ENCODE measurements around the gene F10.

DNA sequence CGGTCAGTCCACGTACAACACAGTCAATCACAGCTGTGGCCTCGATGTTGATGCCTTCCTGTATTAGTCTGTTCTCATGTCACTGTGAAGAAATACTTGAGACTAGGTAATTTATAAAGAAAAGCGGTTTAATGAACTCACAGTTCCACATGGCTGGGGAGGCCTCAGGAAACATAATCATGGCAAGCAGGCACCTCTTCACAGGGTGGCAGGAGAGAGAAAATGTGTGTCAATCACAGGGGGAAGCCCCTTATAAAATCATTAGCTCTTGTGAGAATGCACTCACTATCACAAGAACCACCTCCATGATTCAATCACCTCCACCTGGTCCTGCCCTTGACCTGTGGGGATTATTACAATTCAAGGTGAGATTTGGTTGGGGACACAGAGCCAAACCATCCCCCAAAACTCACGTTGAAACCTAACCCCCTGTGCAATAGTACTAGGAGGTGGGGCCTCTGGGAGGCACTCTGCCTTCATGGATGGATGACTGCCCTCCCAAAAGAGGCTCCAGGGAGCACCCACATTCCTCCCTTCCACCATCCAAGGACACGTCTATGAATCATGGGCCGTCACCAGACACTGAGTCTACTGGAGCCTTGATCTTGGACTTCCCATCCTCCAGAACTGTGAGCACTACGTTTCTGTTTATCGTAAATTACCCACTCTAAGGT, 33.5 kb downstream of the F10 start:
- TF ChIP-seq, protein P1, sequence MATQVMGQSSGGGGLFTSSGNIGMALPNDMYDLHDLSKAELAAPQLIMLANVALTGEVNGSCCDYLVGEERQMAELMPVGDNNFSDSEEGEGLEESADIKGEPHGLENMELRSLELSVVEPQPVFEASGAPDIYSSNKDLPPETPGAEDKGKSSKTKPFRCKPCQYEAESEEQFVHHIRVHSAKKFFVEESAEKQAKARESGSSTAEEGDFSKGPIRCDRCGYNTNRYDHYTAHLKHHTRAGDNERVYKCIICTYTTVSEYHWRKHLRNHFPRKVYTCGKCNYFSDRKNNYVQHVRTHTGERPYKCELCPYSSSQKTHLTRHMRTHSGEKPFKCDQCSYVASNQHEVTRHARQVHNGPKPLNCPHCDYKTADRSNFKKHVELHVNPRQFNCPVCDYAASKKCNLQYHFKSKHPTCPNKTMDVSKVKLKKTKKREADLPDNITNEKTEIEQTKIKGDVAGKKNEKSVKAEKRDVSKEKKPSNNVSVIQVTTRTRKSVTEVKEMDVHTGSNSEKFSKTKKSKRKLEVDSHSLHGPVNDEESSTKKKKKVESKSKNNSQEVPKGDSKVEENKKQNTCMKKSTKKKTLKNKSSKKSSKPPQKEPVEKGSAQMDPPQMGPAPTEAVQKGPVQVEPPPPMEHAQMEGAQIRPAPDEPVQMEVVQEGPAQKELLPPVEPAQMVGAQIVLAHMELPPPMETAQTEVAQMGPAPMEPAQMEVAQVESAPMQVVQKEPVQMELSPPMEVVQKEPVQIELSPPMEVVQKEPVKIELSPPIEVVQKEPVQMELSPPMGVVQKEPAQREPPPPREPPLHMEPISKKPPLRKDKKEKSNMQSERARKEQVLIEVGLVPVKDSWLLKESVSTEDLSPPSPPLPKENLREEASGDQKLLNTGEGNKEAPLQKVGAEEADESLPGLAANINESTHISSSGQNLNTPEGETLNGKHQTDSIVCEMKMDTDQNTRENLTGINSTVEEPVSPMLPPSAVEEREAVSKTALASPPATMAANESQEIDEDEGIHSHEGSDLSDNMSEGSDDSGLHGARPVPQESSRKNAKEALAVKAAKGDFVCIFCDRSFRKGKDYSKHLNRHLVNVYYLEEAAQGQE (IDR thresholded peaks at IDR 0.05; ENCODE audit: low read depth, low read length): no peak
- no peak for TF ChIP-seq NRF1 (IDR thresholded peaks at IDR 0.05; ENCODE audit: low read depth, low read length)
